Mucosa of descending colon (tissue), 3 donors: ENCODE data around the gene CPNE4. TPM values are rescaled to one million over a fixed set of nuclear protein-coding genes. Genes with fewer than 3 reads are reported as not detected.

Experiments used
- ATAC-seq: fragments of 200-7000 bp; cut with Tn5 transposase; one replicate; pipeline ENCODE4 v1.9.1; 2020; ENCODE audit warnings: mild to moderate bottlenecking, moderate library complexity
- DNase-seq, 3 donors: peaks; one replicate each; pipeline ENCODE4 v3.0.0-alpha.2; 2020
- H3K36me3 ChIP-seq: fragments of 200-600 bp; one replicate; pipeline ENCODE4 v1.8.0; 2021; ENCODE audit warnings: low read depth, mild to moderate bottlenecking
- H3K4me1 ChIP-seq: fragments of 200-600 bp; one replicate; pipeline ENCODE4 v1.8.0; 2021; ENCODE audit warnings: low read depth, mild to moderate bottlenecking
- H3K4me3 ChIP-seq: fragments of 200-600 bp; one replicate; pipeline ENCODE4 v1.8.0; 2021; ENCODE audit warnings: mild to moderate bottlenecking
- H3K9me3 ChIP-seq: fragments of 200-600 bp; one replicate; pipeline ENCODE4 v1.8.0; 2021; ENCODE audit warnings: mild to moderate bottlenecking
- intact Hi-C, 2 donors: fragments of 100-400 bp; cut with DNase I in 1 of 2; cut with micrococcal nuclease in 1 of 2; formaldehyde crosslinking; loops; one replicate each; pipeline versions ENCODE4 v1.11.0 to v1.11.1; 2022; cut with DNase I, micrococcal nuclease
- total RNA-seq, 3 donors: library from RNA; stranded (reverse); fragmentation: NEBNext Ultra II Directional in 2 of 3; extraction: Animal tissue kit (Norgen Biotek cat#: 25700) in 2 of 3; gene quantifications; one replicate each; pipeline versions ENCODE4 v1.2.1 to v1.2.4, GENCODE V29; 2021 to 2023
- TF ChIP-seq, protein P1 (sequence below): fragments of 200-600 bp; IDR thresholded peaks from one replicate; pipeline ENCODE4 v1.8.0; 2022; ENCODE audit warnings: antibody characterized with exemption, mild to moderate bottlenecking
- donor health status: DM: no; HTN: no; CAD: no; lungs with moderate emphysema.
- donor health status: DM: no; HTN: no; CAD: no.
- donor health status: DM: no; HTN: yes; CAD: no.

CPNE4 gene
- total RNA-seq, 3 donors from 2014 or later: 0.96 to 3.0 (median 1.1) TPM

DNA sequence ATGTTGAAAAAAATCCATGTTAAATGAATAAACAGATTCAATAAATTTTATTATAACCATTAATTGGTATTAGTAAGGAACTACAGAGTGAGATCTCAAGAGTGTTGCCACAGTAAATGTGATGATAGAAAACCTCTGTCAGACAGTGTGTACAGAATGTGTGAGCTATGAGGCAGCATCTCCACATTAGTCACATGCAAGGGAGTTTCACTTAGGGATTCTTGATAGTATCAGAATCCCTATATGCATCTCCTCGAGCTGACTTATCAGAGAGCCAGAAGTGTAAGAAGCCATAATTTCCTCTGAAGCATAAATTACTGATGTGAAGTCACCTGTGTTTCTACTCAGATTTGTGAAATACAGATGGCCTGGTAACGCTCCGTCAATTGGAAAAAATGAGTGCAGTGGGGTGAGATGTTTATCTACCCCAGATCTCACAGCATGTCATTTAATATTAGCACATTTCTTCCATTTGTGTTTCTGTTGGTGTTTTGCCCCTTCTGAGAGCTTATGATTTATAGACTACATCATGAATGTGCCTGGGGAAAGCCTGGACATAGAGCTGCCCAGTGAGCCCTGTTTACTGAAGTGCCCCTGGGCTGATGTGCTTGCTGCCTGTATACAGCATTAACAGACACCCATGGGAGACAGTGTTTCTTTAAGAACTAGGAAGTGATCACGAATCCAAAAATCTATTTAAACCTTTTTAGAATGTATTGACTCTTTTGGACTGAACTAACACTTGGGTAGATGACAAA lies 262.4 kb downstream of the CPNE4 start:
- intact Hi-C loops: no loop called here
- no peak overlapping the region for H3K4me3 ChIP-seq

DNA sequence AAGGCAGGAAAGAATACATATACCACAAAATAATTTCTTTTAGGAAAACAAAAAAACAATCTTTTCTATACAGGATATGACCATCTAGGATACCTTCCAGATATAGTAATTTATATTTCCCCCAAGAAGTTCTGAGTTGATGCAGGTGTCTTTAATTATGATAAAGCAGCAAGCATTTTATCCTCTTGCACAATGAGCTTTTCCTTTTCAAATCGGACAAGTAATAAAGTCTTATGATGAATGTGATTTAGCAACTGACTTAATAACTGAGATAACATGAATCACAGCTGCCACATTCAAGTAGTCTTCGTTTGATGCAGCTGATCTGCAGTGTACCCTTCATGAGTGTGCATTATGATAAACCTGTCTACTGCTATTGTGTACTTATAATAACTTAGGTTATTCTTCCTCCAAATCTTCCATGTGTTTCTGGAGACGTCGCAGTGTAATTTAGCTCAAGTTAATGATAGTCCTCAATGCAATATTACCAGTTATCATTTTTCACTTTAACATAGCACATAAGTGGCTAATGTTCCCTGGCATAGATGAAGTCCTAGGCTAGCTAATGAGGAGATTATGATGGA lies 271.7 kb downstream of the CPNE4 start:
- intact Hi-C loops: no loop called here
- ATAC-seq (no peak), DNase-seq (no peak)
- TF ChIP-seq, protein P1, sequence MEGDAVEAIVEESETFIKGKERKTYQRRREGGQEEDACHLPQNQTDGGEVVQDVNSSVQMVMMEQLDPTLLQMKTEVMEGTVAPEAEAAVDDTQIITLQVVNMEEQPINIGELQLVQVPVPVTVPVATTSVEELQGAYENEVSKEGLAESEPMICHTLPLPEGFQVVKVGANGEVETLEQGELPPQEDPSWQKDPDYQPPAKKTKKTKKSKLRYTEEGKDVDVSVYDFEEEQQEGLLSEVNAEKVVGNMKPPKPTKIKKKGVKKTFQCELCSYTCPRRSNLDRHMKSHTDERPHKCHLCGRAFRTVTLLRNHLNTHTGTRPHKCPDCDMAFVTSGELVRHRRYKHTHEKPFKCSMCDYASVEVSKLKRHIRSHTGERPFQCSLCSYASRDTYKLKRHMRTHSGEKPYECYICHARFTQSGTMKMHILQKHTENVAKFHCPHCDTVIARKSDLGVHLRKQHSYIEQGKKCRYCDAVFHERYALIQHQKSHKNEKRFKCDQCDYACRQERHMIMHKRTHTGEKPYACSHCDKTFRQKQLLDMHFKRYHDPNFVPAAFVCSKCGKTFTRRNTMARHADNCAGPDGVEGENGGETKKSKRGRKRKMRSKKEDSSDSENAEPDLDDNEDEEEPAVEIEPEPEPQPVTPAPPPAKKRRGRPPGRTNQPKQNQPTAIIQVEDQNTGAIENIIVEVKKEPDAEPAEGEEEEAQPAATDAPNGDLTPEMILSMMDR: no peak
- Histone ChIP-seq H3K36me3 (no peaks in the 10 kb centered on the region), H3K9me3 (no peaks in the 10 kb centered on the region), H3K4me3 (no peak overlapping the region), H3K4me1 (no peaks in the 10 kb centered on the region)

More for the DNA sequence above, 262.4 kb downstream of the CPNE4 start:
- ATAC-seq (no peak), DNase-seq (no peak)
- no peaks in the 10 kb centered on the region for H3K9me3 ChIP-seq
- TF ChIP-seq, protein P1: no peak
- no peaks in the 10 kb centered on the region for H3K4me1 ChIP-seq
- H3K36me3 ChIP-seq: no peaks in the 10 kb centered on the region

DNA sequence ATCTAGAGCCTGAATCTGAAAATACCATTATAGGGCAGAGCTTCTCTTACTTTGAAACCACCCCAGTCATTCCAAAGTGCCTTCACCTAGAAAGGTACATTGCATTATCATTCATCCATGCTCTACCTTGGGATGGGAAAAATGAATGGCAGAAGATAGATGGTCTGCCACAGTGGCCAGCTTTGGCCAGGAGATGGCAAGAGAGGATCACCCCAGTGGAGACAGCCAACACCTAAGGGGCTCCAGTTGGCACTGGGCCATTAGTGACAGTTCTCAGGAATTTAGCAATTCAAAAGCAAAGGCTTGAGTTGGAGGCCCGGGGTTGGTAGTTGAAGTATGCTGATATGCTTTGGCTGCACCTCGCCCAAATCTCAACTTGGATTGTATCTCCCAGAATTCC lies 278.4 kb downstream of the CPNE4 start:
- Histone ChIP-seq H3K4me1 (no peaks in the 10 kb centered on the region), H3K36me3 (no peaks in the 10 kb centered on the region), H3K4me3 (no peak overlapping the region), H3K9me3 (no peaks in the 10 kb centered on the region)
- no peak for ATAC-seq
- no peak for DNase-seq
- intact Hi-C loops: no loop called here
- TF ChIP-seq, protein P1: no peak

DNA sequence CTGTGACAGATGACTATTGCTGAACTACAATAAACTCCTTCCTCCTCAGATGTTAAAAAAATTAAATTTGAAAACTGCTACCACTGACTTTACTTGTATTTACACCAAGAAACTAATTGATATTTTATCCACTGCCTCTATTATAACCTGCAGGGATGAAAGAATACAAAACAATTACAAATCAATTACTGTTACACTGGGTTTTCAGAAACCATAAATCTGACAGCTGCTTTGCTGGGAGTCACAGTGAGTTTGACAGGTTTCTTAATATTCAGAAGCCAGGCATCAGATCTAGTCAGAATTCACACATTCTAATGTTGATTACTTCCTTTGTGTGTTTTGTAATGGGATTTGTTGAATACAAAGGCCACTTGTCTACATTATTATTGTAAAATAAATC lies 279.4 kb downstream of the CPNE4 start:
- no peaks in the 10 kb centered on the region for H3K36me3 ChIP-seq
- TF ChIP-seq, protein P1: no peak
- DNase-seq: no peak
- no peak overlapping the region for H3K4me3 ChIP-seq
- intact Hi-C loops: no loop called here
- H3K4me1 ChIP-seq: no peaks in the 10 kb centered on the region
- ATAC-seq: no peak
- no peaks in the 10 kb centered on the region for H3K9me3 ChIP-seq

DNA sequence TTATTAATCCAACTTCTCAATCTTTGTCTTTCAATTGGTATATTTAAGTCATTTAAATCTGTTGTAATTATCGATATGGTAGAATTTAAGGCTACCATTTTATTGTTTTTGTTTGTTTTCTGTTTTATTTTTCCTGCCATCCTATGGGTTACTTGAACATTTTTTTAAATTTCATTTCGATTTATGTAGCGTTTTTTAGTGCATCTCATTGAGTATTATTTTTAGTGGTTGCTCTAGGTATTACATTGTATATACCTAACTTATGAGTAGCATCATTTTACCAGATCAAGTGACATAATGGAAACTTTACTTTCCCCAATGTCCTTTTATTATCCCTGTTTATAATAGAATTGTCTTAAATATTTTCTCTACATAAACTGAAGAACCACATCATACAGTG lies 284.6 kb downstream of the CPNE4 start:
- no peak for ATAC-seq

More for the DNA sequence above, 284.6 kb downstream of the CPNE4 start:
- TF ChIP-seq, protein P1: no peak
- Histone ChIP-seq H3K9me3 (no peaks in the 10 kb centered on the region), H3K4me1 (no peaks in the 10 kb centered on the region), H3K4me3 (no peak overlapping the region), H3K36me3 (no peaks in the 10 kb centered on the region)
- intact Hi-C loops: no loop called here
- no peak for DNase-seq
